ENCODE measurements around the gene ADGRV1.

Gene ADGRV1

GRCh38 chr5:91190314-91190690, 631.7 kb downstream of the ADGRV1 start:
- TF ChIP-seq, protein P1, sequence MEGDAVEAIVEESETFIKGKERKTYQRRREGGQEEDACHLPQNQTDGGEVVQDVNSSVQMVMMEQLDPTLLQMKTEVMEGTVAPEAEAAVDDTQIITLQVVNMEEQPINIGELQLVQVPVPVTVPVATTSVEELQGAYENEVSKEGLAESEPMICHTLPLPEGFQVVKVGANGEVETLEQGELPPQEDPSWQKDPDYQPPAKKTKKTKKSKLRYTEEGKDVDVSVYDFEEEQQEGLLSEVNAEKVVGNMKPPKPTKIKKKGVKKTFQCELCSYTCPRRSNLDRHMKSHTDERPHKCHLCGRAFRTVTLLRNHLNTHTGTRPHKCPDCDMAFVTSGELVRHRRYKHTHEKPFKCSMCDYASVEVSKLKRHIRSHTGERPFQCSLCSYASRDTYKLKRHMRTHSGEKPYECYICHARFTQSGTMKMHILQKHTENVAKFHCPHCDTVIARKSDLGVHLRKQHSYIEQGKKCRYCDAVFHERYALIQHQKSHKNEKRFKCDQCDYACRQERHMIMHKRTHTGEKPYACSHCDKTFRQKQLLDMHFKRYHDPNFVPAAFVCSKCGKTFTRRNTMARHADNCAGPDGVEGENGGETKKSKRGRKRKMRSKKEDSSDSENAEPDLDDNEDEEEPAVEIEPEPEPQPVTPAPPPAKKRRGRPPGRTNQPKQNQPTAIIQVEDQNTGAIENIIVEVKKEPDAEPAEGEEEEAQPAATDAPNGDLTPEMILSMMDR (IDR thresholded peaks at IDR 0.05; ENCODE audit: insufficient read depth, low read depth, low read length, missing control alignments) = no peak
- no peak overlapping the region for H3K4me3 ChIP-seq (ENCODE audit: low read length)
- no peak for DNase-seq (ENCODE audit: low read depth)

DNA sequence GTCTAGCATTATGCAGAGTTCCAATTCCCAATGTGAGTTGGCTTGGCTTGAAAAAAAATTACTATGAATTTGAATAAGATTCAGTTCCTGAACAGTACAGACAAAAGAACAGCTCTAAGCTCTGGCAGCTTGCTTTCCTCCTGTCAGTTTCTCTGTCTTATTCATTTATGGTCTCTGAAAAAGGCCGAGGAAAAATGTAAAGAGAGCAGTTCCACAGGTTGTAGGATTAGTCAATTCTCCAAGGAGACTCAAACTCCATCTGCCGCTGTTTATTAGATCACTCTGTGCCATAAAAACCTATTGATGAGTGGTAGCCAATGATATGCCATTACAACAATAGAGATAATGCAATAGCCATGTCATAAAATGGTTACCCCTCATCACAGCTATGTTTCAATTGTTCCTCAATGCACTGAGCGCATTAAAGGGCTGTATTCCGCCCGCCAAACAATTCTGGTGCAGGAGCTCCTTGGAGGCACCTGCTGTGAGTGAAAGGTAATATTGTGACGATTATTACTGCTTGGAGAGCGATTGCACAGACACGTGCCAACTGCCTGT, 636.3 kb downstream of the ADGRV1 start:
- no peak for DNase-seq (ENCODE audit: low read depth)
- H3K4me3 ChIP-seq (ENCODE audit: low read length) = no peak overlapping the region
- TF ChIP-seq, protein P1 (IDR thresholded peaks at IDR 0.05; ENCODE audit: insufficient read depth, low read depth, low read length, missing control alignments) = no peak

DNA sequence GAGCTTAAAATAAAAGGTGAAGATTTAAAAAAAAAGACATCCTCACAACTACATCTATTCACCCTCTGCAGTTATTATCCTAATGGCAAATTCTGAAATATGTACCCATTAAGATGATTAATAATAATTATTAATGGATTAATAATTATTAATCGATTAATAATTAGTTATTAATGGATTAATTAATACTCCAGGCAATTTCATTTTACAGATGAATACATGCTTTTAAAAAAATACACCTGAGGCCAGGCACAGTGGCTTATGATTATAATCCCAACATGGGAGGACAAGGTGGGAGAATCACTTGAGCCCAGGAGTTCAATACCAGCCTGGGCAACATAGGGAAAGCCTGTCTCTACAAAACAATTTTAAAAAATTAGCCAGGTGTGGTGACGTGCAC, 642.1 kb downstream of the ADGRV1 start:
- no peak for DNase-seq (ENCODE audit: low read depth)
- TF ChIP-seq, protein P1 (IDR thresholded peaks at IDR 0.05; ENCODE audit: insufficient read depth, low read depth, low read length, missing control alignments) = no peak
- no peak overlapping the region for H3K4me3 ChIP-seq (ENCODE audit: low read length)

DNA sequence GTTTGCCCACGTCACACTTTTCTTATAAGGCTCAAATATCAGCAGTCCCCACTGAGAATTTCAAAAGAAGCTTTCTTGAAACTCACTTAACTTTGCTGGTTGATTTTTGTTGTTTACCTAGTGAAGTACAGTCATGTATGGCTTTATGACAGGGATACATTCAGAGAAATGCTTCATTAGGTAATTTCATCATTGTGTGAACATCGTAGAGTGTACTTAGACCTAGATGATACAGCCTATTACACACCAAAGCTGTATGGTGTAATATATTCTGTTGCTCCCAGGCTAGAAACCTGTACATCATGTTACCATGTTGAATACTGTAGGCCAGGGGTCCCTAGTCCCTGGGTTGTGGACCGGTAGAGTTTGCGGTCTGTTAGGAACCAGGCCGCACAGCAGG, 647.5 kb downstream of the ADGRV1 start:
- DNase-seq (ENCODE audit: low read depth) = no peak
- H3K4me3 ChIP-seq (ENCODE audit: low read length) = no peak overlapping the region
- TF ChIP-seq, protein P1 (IDR thresholded peaks at IDR 0.05; ENCODE audit: insufficient read depth, low read depth, low read length, missing control alignments) = no peak

- DNase-seq (ENCODE audit: low read depth) = peak; percentile 84
- H3K4me3 ChIP-seq (ENCODE audit: low read length) = no peak overlapping the region
- TF ChIP-seq, protein P1 (IDR thresholded peaks at IDR 0.05; ENCODE audit: insufficient read depth, low read depth, low read length, missing control alignments) = no peak
Observed at GRCh38 chr5:91206734-91207133, 648.1 kb downstream of the ADGRV1 start.

GRCh38 chr5:91207248-91207647, 648.7 kb downstream of the ADGRV1 start:
- no peak for DNase-seq (ENCODE audit: low read depth)

More at GRCh38 chr5:91207248-91207647, 648.7 kb downstream of the ADGRV1 start:
- no peak overlapping the region for H3K4me3 ChIP-seq (ENCODE audit: low read length)
- TF ChIP-seq, protein P1 (IDR thresholded peaks at IDR 0.05; ENCODE audit: insufficient read depth, low read depth, low read length, missing control alignments) = no peak

All from epithelial cell of esophagus (primary cell).